ENCODE results near the gene IMPDH1.
A peak's percentile ranks its signal among the peaks of the same experiment; 100 is the strongest.

Gene IMPDH1

DNA sequence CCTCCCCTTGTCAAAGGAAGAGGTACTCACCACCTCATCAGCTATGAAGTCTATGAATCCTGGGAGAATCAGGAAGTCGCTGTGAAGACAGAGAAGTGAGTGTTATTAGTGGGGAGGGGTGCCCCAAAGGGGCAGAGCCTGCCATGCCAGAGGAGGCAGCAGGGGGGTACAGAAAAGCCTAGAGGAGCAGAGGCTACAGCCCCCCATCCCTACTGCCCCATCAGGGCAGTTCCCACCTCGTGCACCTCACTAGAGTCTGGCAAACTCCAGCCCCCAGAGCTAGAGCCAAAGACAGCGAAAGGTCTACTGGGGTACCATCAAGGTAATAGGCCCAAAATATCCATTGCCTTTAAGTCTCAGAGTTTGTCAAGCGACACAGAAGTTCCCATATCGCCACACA is 6.1 kb downstream of the IMPDH1 start:
- TF ChIP-seq, protein P1, sequence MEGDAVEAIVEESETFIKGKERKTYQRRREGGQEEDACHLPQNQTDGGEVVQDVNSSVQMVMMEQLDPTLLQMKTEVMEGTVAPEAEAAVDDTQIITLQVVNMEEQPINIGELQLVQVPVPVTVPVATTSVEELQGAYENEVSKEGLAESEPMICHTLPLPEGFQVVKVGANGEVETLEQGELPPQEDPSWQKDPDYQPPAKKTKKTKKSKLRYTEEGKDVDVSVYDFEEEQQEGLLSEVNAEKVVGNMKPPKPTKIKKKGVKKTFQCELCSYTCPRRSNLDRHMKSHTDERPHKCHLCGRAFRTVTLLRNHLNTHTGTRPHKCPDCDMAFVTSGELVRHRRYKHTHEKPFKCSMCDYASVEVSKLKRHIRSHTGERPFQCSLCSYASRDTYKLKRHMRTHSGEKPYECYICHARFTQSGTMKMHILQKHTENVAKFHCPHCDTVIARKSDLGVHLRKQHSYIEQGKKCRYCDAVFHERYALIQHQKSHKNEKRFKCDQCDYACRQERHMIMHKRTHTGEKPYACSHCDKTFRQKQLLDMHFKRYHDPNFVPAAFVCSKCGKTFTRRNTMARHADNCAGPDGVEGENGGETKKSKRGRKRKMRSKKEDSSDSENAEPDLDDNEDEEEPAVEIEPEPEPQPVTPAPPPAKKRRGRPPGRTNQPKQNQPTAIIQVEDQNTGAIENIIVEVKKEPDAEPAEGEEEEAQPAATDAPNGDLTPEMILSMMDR (IDR thresholded peaks at IDR 0.05; ENCODE audit: low read depth, low read length) = no peak
- DNase-seq (ENCODE audit: extremely low read depth, low read depth) = no peak

DNA sequence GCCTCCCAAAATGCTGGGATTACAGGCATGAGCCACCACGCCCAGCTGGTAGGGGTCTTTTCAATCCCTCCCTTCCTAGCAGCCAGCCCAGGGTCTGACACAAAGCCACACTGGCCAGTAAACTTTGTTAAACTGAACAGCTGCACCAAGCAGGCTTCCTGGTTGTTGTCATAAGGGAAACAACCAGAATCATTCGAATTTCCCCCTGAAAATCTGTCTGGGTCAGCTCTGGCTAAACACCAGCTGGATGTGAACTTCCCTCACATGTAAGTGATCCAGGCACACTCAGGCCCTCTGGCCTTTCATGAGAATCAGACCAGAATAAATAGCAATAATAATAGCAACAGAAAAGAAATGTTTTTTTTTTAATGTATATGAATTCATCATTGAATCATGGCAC is 7.4 kb downstream of the IMPDH1 start:
- DNase-seq (ENCODE audit: extremely low read depth, low read depth) = no peak
- TF ChIP-seq, protein P1 (IDR thresholded peaks at IDR 0.05; ENCODE audit: low read depth, low read length) = no peak

DNA sequence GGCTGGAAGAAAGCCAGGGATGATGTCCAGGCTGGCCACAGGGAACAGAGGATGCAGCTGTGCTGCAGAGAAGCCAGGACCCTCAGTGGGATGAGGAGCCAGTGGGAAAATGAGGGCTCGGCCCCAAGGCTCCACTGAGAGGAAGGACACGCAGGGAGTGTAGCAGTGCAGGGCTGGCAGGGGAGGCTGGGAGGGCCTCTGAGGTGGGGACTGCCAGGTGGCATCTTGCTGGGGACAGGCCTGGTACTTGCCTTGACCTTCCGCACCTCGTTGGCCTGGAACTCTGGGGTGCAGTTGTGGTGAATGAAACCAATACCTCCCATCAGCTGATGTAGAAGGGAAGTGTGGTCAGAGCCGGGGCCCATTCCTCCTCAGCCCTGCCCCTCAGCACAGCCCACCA is 9.2 kb downstream of the IMPDH1 start:
- DNase-seq (ENCODE audit: extremely low read depth, low read depth) = no peak
- TF ChIP-seq, protein P1 (IDR thresholded peaks at IDR 0.05; ENCODE audit: low read depth, low read length) = no peak

DNA sequence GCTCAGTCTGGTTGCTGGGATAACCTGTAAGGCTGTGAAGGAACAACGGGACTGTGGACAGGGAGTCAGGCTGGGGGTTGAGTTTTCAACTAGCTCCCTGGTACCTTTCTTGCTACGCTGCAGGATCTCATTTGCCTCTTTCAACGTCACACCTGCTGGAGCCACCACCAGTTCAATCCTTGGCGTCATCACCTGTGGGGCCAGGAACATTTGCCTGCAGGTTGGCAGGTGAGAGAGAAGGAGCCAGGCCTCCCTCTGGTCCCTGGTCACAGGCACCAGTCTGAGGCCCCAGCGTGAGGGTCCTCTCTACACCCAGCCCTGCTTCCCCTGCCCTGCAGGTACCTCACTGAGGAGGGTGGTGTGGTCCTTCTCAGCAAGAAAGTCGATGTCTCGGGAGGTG is 9.8 kb downstream of the IMPDH1 start:
- no peak for DNase-seq (ENCODE audit: extremely low read depth, low read depth)
- TF ChIP-seq, protein P1 (IDR thresholded peaks at IDR 0.05; ENCODE audit: low read depth, low read length) = no peak

DNA sequence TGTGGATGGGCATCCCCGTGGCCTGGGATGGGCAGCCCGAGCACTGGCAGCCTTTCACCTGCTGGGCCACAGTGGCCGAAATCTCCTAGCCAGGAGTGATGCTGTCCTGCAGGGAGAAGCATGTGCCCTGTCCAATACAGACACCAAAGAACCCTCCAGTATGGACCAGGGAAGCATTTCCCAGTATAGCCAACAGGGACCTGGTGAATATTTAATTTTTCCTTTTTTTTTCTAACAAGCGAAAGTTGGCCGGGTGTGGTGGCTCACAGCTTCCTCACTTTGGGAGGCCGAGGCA is 11.0 kb downstream of the IMPDH1 start:
- no peak for DNase-seq (ENCODE audit: extremely low read depth, low read depth)
- TF ChIP-seq, protein P1 (IDR thresholded peaks at IDR 0.05; ENCODE audit: low read depth, low read length) = no peak

DNA sequence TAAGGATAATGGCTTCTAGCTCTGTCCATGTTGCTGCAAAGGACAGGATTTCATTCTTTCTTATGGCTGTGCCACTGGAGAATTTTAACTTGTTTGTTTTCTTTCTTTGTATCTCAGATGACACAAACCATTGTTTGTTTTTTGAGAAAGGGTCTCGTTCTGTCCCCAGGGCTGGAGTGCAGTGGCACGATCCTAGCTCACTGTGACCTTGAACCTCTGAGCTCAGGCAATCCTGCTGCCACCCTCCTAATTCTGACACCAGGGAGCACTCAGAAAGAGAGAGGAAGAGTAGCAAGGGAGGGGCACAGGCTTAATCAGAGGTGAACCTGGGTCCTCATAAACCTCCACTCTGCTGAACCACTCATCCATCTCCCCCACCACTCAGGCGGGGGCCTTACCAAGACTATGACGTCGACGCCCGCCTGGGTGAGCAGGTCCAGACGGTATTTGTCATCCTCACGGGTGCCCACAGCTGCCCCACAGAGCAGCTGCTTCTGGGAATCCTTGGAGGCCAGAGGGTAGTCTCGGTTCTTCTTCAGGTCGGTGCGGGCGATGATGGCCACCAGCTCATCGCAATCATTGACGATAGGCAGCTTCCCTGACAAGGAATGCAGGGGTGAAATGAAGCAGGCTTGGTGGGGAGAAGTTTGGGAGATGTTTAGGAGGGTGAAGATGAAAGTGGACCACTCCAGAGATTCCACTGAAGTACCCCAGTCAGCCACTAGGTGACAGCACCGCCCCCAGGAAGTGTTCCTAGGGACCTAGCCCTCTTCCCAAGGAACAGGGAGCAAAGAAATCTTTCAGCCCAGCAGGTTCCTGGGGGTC is 11.6 kb downstream of the IMPDH1 start:
- no peak for DNase-seq (ENCODE audit: extremely low read depth, low read depth)

DNA sequence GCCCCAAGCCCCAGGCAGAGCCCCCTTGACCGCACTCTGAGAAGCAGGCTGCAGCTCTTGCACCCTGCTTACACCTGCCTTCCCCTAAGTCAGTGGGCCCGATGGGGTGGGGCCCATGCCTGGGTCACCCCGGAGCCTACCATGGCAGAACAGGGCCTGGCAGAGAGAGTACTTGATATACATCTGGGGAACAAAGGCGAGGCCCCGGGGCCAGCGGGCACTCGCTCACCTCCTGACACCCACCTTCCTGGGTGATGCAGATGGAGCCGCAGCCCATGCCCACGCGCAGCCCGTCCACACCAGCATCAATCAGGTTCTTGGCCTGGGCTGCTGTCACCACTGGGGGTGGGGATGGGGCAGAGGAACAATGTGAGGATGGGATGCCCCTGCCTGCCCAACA is 13.4 kb downstream of the IMPDH1 start:
- TF ChIP-seq, protein P1 (IDR thresholded peaks at IDR 0.05; ENCODE audit: low read depth, low read length) = no peak
- no peak for DNase-seq (ENCODE audit: extremely low read depth, low read depth)

More for the DNA sequence above, 11.6 kb downstream of the IMPDH1 start:
- TF ChIP-seq, protein P1 (IDR thresholded peaks at IDR 0.05; ENCODE audit: low read depth, low read length) = peak; percentile 93
